VCaP (cell line): ENCODE measurements around the gene PAK6.
A peak's percentile ranks its signal among the peaks of the same experiment; 100 is the strongest.

Experiments
- H3K27ac ChIP-seq: fragments of 450-650 bp; 2 replicates; pipeline ENCODE4 v1.5.1; 2017
- TF ChIP-seq, protein P1 (sequence below): fragments of 450-650 bp; conservative IDR thresholded peaks from 2 replicates; pipeline ENCODE4 v1.5.1; 2017; ENCODE audit warnings: mild to moderate bottlenecking, moderate library complexity

PAK6 gene

DNA sequence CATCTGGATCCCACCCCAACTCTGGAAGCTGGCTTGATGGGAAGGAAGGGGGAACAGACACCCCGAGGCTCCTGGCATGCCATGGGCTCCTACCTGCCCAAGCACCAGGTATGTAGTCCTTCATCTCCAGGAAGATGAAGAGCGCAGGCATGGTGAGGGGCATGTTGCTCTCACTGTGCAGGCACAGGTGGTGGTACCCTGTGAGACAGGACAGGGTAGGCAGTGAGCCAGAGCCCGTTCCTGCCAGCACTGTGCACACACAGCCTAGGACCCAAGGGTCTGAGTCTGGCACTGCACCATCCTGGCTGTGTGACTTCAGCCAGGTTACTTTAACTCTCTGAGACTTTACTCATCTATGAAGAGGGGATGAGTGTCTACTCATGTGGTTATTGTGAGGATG lies 53.4 kb downstream of the PAK6 start:
- TF ChIP-seq, protein P1, sequence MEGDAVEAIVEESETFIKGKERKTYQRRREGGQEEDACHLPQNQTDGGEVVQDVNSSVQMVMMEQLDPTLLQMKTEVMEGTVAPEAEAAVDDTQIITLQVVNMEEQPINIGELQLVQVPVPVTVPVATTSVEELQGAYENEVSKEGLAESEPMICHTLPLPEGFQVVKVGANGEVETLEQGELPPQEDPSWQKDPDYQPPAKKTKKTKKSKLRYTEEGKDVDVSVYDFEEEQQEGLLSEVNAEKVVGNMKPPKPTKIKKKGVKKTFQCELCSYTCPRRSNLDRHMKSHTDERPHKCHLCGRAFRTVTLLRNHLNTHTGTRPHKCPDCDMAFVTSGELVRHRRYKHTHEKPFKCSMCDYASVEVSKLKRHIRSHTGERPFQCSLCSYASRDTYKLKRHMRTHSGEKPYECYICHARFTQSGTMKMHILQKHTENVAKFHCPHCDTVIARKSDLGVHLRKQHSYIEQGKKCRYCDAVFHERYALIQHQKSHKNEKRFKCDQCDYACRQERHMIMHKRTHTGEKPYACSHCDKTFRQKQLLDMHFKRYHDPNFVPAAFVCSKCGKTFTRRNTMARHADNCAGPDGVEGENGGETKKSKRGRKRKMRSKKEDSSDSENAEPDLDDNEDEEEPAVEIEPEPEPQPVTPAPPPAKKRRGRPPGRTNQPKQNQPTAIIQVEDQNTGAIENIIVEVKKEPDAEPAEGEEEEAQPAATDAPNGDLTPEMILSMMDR, result no peak
- H3K27ac ChIP-seq, result no peak overlapping the region; the same call in 1 of the 2 replicates

DNA sequence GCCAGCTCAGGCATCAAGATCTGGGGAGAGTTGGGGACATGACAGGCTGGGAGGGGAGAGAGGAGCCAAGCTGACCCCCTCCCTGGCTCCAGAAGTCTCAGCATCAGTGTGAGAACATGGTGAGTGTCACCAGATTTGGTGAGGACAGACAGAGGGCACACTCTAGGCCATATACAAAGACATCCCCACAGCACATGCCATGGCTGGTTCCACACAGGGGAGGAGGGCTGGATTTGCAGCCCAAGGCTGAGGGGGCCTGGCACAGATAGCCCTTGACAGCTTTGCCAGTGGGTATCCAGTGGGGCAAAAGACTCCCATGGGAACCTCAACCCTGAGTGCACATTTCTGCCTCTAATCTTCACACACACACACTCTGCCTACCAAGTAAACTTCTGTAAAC lies 54.1 kb downstream of the PAK6 start:
- TF ChIP-seq, protein P1, result no peak
- H3K27ac ChIP-seq, result no peak overlapping the region

DNA sequence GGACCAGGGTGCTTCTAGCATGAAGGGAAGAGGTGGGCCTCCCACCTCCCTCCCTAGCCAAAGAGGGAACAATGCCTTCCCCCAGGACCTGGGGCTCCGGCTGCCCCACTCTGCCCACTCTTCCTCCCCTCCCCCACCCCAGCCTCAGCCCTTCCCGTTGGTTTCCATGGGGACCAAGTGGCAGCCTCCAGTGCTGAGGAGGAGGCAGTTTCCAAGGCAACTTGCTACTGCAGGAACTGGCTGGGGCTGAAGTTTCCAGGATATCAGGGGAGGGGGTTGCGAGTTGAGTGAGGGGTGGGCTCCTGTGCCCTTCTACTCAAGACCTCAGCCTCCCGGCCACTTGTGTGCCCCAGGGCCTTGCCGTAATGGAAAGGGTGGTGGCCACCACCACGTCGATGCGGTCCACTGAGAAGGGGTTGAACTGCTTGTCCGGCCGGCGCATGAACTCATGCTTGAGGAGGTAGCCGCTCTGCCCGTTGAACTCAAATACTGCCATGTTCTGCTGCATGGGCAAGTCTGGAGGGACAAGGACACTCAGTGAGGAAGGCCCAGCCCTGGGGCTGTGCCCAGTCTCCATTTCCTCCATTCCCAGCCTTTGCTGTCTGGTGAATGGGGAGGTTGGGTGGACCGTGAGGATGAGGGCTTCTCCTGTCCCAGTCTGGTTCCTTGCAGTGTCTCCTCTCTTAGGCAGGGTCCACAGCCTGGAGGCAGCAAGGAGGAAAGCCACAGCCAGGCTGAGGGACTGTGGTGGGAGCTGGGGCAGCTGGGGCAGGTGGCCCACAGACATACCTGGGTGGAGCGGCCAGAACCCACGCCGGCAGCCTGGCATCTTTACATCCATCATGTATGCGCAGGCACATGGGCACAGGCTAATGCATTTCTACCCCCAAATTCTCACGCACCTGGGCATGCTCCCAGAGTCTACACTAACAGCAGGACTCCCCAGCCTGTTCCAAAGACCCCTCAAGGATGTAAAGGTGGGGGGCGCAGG lies 55.3 kb downstream of the PAK6 start:
- H3K27ac ChIP-seq, result no peak overlapping the region
- TF ChIP-seq, protein P1, result no peak

DNA sequence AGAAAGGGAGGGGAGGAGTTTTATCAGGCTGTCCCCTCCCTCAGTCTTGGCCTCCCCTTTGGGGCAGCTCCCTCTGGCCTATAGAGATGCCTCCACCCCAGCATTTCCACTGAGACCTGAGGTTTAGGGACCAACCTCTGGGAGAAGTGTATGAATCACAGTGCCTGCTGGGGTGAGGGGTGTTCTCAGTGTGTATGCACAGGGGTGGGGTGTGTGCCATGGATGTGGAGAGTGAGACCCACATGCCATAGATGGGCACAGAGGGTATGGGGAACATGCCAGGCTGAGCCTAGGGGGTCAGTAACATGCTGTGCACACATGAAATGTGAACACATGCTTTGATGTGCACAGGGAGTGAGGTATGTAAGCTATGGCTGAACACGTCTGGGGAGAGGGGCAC lies 56.4 kb downstream of the PAK6 start:
- peak overlapping the region; percentile 31; the same call in 1 of the 2 replicates for H3K27ac ChIP-seq
- TF ChIP-seq, protein P1, result no peak

DNA sequence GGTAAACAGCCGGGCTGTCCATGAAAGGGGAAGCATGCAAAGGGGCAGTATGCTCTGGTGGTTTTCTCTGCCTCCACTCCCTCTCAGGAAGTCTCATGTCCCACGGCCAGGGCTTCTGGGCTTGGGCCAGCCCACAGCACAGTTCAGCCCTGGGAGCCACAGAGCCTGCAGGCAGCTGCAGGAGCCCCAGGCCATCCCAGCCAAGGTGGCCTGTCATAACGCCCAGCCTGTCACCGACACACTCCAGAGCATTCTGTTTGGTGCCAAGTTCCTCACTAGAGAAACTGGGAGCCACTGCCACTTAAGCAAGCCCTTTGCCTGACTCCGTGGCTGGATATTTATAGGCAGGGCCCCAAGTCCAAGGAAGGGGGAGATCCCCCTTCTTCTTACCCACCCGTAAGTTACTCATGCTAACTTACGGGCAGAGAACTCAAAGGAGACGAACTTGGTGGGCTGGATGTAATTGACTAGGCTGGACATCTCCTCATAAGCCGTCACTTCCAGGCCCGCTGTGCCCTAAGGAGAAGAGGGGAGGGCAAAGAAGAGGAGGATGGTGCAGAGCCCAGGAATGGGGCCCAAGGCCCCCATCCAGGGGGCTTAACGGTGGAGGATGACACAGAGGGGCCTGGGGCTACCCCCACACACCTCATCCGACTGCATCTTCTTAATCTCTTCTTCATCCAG lies 57.2 kb downstream of the PAK6 start:
- TF ChIP-seq, protein P1, result no peak
- peak overlapping the region; percentile 31; the same call in 1 of the 2 replicates for H3K27ac ChIP-seq

DNA sequence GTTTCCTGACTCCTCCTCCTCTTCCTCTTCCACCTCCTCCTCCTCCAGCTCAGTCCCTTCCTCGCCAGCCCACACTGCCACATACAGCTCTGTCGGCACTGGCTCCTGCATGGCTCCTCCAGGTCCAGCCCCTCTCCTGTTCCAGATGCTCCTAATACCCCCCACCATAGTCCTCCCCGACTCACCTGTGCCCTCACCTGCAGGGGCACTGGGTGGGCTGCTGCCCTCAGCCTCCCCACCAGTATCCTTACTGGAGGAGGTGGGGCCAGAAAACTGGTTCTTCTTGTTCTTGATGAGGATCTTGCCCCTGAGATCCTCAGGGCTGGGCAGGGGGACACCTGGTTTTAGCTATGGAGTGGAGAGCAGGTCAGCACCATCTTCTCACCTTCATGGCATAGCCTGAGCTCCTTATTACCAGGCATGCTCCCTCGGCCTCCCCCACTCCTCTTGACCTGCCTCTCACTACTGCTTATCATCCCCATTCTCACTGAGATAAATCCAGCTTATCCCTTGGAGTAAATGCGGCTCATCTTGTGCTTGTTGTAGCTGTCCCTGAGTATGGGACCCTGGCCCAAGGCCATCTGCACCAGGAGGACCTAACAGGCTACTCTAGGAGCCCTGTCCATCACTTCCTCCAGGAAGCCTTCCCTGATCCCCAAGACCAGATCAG lies 57.8 kb downstream of the PAK6 start:
- TF ChIP-seq, protein P1, result no peak
- H3K27ac ChIP-seq, result peak overlapping the region; percentile 31; the same call in 1 of the 2 replicates

DNA sequence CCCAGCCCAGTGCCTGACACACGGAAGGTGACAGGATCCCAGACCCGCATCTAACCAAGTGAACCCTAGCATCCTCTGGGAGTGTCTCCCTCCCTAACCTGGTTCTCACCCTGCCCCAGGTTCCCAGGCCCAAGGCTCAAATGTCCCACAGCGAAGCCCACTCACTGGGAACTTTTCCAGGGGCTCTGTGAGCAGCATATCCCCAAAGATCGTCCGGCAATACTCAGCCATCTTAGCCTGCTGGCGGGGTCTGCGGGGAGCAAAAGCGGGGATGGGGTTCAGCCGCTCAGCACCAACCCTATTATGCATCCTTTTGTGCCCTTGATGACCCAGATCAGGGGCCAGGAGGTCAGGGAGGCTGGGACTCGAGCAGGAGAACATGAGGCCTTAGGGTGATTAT lies 58.5 kb downstream of the PAK6 start:
- peak overlapping the region; percentile 31; the same call in 1 of the 2 replicates for H3K27ac ChIP-seq
- TF ChIP-seq, protein P1, result no peak
